ENCODE measurements around the gene DCC.

The DCC gene

DNA sequence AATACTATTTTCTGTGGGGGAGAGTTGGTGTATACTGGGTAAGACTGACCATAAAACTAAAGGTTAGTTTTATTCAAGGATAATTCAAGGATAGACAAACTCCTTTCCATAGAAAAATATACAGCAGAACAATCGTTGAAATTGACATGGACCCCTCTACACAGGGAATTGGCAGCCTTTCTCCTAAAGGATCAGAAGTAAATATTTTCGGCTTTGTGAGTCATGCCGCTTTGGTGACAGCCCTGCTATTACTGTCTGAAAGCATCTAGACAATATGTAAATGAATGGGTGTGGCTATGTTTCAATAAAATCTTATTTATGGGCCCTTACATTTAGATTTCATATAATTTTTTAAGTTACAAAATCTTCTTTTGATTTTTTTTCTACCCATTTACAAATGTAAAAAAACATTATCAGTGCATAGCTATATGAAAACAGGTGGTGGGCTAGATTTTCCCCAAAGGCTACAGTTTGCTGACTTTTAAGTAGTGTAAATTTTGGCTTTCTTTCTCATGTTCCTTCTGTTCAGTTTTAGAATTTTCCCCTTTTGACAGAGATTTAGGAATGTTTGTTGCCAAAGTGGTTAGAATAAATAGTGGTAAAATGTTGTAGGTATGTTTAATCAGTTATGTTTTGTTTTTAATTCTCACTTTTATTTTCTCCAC is 270.6 kb downstream of the DCC start:
- no peak for DNase-seq

DNA sequence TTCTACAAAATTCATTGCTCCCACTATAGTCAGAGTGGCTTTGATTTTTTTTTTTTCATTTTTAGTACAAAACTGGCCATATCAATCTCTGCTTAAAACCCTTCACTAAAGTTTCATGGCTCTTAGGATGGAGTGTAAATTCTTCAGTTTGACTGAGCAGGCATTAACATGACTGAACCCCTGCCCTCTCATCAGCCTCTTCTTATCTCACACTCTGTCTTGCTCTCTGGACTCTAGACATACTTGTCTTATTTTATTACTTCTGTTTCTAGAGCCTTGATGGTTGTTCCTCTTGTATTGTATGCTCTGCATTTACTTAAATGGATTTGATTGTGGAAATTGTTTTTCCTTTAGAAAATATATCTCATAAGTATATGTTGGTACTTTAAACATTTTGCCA is 272.4 kb downstream of the DCC start:
- no peak for DNase-seq

DNA sequence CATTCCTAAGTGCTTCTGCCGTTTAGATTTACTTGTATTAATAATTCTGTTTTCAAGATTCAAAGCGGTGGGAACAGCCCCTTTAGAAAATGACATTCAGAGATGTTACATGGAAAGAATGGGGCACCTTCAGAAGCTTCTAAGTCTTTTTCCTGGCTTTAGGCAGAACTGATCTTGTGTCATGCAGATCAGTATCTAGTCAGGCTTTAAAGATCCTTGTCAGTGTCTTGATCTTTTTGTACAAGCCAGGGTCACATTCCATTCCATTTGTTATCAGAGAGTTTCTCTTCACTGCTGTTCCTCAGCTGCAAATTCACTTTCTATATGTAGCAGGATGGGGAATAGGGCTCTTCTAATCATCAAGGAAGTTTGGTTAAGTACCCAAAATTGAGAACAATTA is 275.3 kb downstream of the DCC start:
- no peak for DNase-seq

DNA sequence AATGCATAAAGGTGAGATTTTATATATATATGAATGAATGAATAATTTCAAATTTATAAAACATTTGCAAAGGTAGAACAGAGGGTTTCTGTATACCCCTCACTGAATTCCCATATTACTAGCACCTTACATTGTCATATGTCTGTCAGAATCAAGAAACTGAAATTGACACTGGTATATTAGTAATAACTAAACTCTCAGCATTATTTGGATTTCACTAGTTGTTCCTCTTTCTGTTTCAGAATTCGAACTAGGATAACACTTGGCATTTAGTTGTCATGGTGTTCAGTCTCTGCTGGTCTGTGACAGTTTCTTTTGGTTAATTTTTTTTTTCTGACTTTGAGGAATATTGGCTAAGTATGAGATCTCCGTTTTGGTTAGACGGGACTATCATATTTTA is 275.9 kb downstream of the DCC start:
- no peak for DNase-seq

DNA sequence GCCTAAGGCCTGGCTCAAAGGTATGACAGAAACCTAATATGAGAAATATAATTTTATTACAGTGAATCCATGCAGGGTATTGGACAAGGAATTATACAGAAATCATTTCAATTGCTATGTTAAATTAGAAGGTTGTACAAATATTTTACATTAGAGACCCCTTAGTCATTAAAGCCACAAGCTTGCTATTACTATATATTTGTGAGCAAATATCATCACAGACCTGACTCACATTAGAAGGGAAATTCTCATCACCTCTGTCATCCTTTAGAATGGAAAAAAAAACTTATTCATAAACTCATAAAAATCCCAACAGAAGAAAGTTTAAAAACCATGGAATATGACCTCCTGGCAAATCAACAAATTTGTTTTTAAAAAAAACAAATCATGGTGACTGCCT is 277.9 kb downstream of the DCC start:
- DNase-seq, result no peak

DNA sequence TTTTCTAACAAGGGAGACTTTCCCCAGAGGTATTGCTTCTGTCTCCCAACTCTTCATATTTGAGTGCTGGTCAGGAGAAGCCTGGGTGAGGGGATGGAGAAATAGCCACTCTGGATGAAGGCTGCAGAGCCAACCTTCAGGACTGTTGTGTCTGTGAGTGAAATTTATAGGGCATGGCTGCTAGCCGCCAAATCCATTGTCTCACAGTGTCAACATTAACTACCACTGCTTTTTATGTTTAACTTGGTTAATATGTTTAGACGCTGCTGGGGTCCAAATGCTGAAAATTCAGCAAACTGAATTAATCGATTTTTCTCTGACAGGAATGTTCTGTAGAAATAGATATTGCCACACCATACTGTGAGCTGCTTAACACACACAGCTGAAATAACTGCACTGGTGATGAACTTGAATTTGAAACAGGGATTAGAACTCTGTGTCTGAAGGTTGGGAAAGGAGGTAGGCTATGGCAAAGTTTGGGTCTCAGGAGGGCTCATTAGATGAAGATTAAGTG is 281.0 kb downstream of the DCC start:
- no peak for DNase-seq

DNA sequence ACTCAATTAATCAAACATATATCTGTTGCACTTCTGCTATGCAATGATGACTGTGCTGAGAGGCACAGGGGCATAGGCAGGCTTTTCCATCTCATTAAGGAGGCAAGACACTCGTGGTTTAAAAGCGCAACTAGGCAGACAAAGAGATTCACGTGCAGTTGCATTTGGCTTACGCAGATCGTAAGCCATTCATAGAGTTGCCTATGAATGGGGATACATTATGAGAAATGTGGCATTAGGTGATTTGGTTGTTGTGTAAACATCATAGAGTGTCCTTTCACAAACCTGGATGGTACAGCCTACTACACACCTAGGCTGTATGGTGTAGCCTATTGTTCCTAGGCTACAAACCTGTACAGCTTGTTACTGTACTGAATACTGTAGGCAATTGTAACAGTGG is 284.7 kb downstream of the DCC start:
- DNase-seq, result no peak

DNA sequence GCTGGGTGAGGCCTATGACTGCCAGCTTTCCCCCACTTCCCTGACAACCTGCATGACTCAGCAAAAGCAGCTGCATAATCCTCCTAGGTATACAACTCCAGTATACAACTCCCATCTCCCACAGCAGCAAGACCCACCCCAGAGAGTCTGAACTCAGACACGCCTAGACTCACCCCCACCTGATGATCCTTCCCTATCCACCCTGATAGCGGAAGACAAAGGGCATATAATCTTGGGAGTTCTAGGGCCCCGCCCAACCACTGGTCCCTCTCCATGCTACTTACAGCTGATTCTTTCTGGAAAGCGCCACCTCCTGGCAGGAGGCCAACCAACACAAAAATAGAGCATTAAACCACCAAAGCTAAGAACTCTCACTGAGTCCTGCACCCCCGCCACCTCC is 296.5 kb downstream of the DCC start:
- no peak for DNase-seq

DNA sequence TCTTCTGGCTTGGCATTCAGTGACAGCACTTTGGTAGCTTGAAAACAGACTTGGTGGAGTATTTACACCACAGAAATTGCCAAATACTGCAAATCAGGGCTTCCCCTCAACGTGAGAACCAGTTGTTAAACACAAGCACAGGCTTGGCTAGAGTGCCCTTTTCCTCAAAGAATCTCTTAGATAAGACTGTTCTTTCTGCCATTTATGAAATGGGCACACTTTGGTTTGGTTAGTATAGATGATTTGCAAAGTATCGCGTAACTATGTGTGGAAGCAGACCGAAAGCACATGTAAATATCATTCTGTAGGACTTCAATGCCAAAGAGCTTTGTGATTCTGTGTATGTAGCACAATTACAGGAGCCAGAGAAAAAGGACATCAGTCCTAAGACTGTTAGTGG is 308.2 kb downstream of the DCC start:
- no peak for DNase-seq

DNA sequence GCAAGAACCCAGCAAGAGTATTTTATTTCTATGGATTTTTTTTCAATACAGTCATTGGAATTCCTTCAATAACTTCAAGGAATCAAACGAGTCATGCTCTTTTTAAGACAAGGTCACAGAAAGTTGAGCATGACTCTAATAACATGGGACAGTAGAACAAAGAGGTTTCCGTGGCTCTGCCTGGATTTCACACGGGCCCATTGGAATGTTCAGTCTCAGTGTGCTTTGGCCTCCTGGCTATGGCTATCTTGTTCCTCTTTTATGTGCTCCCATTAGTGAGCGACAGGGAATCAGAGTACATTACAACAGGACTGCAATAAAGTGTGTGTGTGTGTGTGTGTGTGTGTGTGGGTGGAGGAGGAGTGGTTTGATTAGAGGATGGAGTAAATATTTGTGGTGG is 312.4 kb downstream of the DCC start:
- DNase-seq, result no peak

DNA sequence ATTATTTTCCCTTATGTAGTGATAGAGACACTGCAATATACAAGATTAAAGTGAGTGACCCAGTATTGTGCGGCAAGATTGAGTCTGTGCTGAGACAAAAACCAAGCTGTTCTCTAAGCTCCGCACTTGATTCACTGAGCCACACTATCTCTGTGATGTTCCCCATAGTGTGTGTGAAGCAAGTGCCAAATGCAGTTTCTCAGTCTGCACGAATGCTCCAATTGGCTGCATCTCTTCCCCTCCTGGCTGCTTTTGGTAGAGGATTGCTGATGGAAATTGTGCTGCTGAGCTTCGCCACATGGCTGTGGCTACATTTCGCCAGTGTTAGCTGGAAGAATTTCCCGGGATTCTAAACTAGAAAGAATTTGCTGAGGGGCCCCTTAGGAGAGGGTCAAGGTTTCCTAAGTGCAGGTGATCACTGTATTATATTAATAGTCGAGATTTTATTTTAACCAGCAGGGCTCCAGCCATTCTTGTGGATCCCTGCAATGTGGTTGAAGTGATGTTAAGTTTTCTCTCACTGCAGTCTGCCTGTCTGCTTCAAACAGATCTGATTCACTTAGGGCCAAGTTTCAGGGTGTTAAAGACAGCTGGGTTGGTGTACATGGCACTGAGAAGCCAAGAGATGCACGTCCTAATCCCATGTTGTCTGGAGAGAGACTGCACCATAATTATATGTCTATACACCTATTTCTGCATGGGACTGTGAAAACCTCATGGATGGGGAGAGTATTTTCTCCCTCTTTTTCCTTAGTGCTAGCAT is 317.2 kb downstream of the DCC start:
- no peak for DNase-seq

DNA sequence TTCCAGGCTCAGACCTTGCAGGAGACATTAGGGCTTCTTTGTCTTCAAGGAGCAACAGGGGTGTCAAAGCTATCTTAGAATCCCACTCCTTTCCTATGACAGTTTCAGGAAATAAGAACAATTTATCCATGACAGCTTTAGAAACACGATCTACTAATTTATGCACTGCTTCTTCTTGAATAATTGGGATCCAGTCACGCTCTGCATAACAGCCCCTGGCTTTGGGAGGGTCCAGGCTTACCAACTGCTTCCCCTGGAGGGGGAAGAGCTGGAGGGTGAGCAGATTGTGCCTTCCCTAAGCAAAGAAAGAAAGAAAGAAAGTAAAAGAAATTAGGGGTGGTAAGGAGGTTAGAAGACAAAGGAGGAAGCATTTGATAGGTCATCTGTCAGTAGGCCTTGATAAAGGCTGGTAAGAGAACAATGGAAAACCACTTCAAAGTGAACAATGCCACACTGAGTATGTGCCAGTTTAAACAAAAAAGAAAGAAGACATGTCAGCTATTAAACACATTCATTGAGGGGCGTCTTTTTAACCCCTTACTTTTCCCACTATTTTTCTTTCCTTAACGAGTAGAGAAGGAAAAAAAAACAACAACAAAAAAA is 327.6 kb downstream of the DCC start:
- DNase-seq, result no peak

DNA sequence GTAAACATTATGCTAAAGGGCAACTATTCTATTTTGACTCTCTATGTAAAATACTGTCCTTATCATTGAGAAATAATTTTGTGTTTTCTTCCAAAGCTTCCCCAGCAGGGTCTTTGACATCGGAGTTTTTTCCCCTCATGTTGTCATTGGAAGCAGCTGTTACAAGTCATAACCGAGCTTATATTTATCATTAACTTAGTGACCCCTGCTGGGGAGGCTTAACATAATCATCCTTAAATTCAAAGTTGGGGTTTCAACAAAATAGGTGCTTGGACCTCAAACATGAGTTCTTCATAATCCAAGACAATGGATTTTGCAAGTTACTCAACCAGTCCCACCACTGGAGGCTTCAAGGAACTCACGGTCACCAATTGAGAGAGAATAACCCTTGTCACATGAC is 330.9 kb downstream of the DCC start:
- no peak for DNase-seq

DNA sequence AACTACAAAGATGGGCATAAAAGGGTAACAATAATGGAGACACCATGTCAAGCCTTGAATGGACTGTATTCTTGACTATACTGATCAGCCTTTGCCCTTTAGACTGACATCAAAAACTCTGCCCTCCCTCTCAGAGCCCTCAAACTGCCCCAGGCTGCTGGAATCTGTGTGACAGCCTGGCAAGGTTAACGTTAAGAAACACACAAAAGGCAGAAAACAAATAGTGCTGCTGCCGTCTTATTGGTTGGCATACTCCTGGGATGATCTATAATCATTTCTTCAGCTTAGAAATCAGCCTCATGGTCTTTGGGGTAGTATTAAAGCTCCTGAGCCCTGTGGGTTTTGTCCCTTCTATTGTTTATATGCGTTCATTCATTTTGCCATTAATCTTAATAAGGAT is 338.0 kb downstream of the DCC start:
- DNase-seq, result no peak

DNA sequence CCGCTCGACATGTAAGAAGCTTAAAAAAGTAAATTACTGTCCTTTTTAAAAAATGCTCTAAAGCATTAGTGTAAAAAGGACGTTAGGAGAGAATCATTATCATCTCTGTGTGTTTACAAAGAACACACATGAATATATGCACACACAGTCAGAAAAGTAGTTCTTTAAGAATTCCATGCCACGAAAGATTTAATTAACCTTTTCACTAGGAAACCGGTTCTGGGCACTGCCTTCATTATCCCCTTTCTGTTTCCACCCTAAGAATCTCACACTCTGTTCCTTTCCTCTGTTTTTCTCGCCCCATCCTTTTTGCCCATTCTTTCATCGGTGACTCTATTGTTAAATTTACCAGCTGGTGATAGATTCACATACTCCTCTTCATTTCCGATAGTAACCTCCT is 338.6 kb downstream of the DCC start:
- DNase-seq, result no peak

DNA sequence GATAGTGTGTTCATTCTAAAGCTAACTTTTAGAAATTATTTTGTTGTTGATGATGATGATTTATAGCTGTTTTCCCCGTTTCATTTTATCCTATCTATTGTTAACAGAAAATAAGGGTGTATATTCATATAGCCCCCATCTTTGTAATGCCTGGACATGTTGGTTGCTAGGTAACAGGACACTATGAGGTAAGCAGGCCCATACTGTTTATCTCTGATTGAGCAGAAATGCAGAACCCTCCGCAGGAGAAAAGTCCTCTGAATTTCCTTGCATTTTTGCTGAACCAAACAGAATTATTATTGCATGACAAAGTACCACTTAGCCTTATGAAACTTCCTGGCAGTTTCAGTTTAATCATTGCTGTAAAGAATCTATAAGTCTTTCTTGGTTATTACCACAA is 339.4 kb downstream of the DCC start:
- no peak for DNase-seq

DNA sequence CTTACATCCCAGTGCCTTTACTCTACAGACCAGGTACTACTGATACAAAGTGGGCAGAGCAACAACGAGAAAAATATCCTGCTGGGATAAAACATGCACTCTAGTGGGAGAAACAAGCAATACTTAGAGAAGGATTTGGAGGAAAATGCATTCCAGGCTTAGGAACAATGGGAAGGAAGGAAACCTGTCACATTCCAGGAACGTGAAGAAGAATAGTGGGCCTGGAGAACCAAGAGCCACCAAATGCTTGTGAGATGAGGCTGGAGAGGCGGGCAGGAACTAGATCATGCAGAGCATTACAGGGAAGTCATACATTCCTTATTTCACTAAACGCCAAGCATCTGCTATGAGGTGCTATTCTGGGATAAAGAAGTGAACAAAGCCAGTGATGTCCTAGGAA is 342.3 kb downstream of the DCC start:
- DNase-seq, result no peak

DNA sequence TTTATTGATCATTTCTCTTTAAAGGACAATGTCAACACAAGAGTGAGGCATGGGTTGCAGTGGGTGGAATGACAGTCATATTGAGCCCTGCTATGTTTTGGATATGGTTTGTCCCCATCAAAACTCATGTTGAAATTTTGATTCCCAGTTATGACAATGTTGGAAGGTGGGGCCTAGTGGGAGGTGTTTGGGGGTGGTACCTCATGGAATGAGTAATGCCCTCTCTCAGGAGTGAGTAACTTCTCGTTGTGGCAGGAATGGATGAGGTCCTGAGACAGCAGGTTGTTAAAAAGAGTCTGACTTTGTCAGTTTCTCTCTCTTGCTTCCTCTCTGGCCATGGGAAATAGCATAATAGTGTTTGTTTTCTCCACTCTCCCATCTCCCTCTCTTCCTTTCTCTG is 345.3 kb downstream of the DCC start:
- no peak for DNase-seq

DNA sequence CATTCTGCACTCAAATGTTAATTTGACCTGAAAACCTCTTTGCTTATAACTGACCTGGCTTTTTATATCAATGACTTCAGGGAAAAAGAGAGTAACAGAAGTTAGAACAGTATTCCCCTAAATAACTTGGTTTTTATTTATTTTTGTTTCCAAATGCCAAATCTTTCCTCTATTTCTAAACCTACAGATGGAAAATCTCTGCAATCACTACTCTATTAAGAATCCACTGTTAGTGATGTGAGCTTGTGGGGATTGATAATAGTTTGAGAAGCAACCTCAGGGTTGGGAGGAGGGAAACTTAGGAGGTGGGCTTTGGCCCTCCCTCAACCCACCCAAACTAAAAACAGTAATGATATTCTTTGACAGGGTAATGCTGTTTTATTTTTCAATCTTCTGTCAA is 351.8 kb downstream of the DCC start:
- no peak for DNase-seq

DNA sequence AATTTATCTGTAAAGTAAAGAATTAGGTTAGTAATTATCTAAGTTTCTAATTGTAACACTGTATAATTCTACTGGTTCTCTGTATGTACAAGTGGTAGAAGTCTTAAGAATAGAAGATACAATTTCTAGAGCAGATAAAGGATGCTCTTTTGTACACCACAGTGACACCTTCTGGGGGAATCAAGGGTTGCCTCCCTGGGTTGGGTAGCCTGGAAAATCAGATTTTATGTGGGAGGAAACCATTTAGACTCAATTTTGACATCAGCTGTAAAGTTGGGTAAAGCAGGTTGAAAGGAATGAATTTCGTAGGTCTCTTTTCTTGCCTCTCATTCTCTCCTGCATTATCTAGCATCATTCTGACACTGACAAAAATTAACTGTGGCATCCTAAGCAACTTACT is 354.8 kb downstream of the DCC start:
- DNase-seq, result no peak

DNA sequence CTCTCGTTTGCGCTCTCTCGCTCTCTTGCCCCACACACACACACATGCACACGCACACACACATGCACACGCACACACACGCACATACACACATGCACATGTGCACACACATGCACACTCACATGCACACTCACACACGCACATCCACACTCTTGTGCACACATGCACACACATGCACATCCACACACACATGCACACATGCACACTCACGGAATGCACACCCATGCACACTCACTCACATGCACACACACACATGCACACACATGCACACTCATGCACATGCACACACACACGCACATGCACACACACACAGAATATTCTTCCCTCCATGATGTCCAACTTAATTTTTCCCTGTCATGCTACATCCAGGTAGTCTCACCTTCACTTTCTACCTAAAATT is 360.1 kb downstream of the DCC start:
- DNase-seq, result no peak

DNA sequence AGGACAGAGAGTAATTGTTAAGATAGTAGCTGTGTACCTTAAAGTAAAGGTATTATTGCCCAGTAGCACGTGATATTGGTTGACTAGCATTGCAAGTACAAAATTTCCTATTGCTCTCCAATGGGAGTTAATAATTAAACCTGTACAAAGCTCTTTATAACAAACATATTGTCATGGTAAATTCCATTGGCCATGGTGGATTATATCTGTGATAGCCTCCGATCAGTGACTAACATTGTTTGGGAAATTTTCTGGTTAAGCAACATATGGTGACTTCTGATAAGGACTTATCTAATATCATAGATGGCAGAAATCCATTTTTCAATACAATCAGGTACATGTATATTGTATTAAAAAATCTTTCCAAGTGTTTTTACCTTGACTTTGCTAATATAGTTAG is 360.8 kb downstream of the DCC start:
- no peak for DNase-seq

DNA sequence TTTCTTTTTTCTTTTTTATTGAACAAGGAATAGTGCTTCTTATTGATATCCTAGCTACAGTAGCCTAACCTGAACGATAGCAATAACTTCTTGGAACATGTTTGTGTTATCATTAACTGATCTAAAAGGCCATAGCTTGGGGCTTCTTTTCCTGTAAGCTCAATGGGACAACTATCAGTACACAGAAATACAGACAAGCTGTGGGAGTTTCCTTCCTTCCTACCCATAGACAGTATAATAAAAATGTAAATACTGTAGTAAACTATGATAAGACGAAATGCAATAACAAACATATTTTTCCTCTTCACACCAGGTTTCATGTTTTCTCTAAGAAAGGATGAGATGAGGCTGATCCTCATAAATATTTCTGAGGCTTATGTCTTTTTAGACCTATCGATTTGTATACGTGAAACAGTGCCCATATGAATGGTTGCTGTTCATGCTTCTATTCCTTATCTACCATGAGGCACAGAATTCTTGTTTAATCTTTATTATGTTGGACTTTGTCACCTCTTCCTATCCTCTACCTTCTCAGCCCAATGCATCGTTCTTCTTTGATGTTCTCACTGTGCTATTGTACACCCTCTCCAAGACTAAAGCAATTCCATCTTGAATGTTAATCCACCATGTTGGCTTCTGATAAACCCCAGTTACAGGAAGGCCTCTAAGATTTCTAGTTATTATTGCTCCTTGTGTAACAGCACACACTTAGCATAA is 361.4 kb downstream of the DCC start:
- DNase-seq, result no peak

DNA sequence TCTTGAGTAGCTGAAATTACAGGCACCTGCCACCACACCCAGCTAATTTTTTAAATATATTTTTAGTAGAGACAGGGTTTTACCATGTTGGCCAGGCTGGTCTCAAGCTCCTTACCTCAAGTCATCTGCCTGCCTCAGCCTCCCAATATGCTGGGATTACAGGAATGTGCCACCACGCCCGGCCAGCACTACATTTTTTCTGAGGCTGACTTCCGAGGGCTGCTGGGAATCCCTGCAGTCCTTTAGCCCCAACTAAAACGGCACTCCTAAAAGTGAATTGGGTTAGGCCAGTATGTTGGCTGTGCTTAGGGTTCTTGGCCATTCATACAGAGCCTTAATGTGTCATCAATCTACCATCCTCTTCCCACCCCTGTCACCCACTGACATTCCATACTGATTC is 375.4 kb downstream of the DCC start:
- no peak for DNase-seq
